Measurements from ENCODE around the gene ESRRB. TPM values are rescaled to one million over a fixed set of nuclear protein-coding genes. Genes with fewer than 3 reads are reported as not detected.

Gene ESRRB
- polyA plus RNA-seq, 1 of the 3 experiments (the other 2 are of a cell fraction) = 0.05 TPM

DNA sequence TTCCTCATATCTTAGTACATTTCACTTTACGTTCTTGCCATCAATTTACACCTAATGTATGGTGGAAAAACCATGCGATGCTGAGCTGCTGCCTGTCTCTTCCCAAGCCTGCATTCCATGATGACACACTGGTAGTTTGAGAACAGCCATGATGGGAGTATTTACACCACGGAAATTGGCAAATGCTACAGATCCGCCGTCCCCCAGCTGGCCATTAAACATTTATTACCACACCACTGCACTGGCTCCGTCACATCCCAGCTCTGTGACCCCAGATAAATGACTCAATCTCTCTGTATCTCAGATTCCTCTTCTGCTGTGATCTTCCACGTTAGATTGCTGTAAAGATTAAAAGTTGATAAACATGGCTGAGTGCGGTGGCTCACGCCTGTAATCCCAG, 13.9 kb downstream of the ESRRB start:
- TF ChIP-seq, protein P1, sequence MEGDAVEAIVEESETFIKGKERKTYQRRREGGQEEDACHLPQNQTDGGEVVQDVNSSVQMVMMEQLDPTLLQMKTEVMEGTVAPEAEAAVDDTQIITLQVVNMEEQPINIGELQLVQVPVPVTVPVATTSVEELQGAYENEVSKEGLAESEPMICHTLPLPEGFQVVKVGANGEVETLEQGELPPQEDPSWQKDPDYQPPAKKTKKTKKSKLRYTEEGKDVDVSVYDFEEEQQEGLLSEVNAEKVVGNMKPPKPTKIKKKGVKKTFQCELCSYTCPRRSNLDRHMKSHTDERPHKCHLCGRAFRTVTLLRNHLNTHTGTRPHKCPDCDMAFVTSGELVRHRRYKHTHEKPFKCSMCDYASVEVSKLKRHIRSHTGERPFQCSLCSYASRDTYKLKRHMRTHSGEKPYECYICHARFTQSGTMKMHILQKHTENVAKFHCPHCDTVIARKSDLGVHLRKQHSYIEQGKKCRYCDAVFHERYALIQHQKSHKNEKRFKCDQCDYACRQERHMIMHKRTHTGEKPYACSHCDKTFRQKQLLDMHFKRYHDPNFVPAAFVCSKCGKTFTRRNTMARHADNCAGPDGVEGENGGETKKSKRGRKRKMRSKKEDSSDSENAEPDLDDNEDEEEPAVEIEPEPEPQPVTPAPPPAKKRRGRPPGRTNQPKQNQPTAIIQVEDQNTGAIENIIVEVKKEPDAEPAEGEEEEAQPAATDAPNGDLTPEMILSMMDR (IDR thresholded peaks at IDR 0.05) = no peak
- TF ChIP-seq NFIC (IDR thresholded peaks at IDR 0.05; ENCODE audit: borderline replicate concordance) (no peak), RFX5 (IDR thresholded peaks at IDR 0.05; ENCODE audit: low read length) (no peak), GATA2 (CRISPR knock-in tag; IDR thresholded peaks at IDR 0.05) (no peak), JUND (IDR thresholded peaks at IDR 0.05) (no peak), RXRA (IDR thresholded peaks at IDR 0.05; ENCODE audit: borderline replicate concordance, low read depth) (no peak), SMC3 (IDR thresholded peaks at IDR 0.05; ENCODE audit: low read depth, low read length) (no peak)
- TF ChIP-seq, protein P2, sequence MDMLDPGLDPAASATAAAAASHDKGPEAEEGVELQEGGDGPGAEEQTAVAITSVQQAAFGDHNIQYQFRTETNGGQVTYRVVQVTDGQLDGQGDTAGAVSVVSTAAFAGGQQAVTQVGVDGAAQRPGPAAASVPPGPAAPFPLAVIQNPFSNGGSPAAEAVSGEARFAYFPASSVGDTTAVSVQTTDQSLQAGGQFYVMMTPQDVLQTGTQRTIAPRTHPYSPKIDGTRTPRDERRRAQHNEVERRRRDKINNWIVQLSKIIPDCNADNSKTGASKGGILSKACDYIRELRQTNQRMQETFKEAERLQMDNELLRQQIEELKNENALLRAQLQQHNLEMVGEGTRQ (IDR thresholded peaks at IDR 0.05; ENCODE audit: borderline replicate concordance, low read depth, low read length) = no peak
- H3F3A ChIP-seq (replicated peaks; ENCODE audit: insufficient read depth) = no peaks in the 10 kb centered on the region
- no peaks in the 10 kb centered on the region for H3K36me3 ChIP-seq (replicated peaks in 1 of 2; ENCODE audit: control insufficient read depth in 1 of 2, insufficient read depth in 2 of 2, low read length in 1 of 2)
- ChIA-PET POLR2A (no interaction called here), CTCF (interaction anchor here (4.3 to 4.9 kb wide), 2 partner anchors 256 to 340 kb away, joined by 39 to 63 read pairs; no protein-coding TSS in a partner anchor)
- H3K27ac ChIP-seq (ENCODE audit: low read depth in 2 of 2, low read length in 1 of 2) = no peak overlapping the region
- no peaks in the 10 kb centered on the region for H4K20me1 ChIP-seq (ENCODE audit: insufficient read depth)
- no peaks in the 10 kb centered on the region for H3K79me2 ChIP-seq (ENCODE audit: insufficient read depth)
- 44% methylated on average over 9 of the region's 9 CpGs for WGBS (ENCODE audit: low lambda C conversion rate)
- no peaks in the 10 kb centered on the region; a peak in 1 of 4 replicates for H3K4me1 ChIP-seq (ENCODE audit: control insufficient read depth in 1 of 2, insufficient read depth in 2 of 2, low read depth in 1 of 2, low read length in 1 of 2)
- no peak overlapping the region for H3K9ac ChIP-seq
- peaks cover 19% of the 10 kb centered on the region; the same call in 1 of the 2 replicates for H3K27me3 ChIP-seq (ENCODE audit: insufficient read depth)
- H3K9me2 ChIP-seq = no peaks in the 10 kb centered on the region
- DNase-seq = no peak
- H2AFZ ChIP-seq (ENCODE audit: low read depth) = no peak overlapping the region
- H3K4me3 ChIP-seq (ENCODE audit: low read depth in 2 of 2, low read length in 1 of 2) = no peak overlapping the region
- H3K9me3 ChIP-seq = no peaks in the 10 kb centered on the region
- H3K4me2 ChIP-seq = no peak overlapping the region

DNA sequence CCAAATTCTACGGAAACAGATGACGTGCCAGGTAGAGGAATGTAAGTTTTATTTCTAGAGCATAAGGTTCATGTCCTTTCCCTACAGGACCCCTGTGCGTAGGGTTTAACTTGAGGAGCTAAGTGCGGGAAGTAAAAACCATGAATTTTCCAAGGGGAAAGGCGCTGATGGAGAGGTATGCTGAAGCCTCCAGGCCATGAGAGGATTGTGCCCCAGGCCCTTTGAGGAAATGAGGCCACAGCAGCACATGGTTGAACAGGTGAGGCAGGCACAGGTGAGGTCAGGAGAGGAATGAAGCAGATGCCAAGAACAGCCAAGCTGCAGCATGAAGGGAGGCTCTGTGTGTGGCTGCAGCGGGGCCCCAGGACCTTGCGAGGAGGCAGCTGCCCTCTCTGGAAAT, 14.7 kb downstream of the ESRRB start:
- Histone ChIP-seq H3K9ac (no peak overlapping the region), H3K4me3 (ENCODE audit: low read depth in 2 of 2, low read length in 1 of 2) (no peak overlapping the region), H4K20me1 (ENCODE audit: insufficient read depth) (no peaks in the 10 kb centered on the region), H3K9me2 (no peaks in the 10 kb centered on the region), H3K36me3 (replicated peaks in 1 of 2; ENCODE audit: control insufficient read depth in 1 of 2, insufficient read depth in 2 of 2, low read length in 1 of 2) (no peaks in the 10 kb centered on the region), H3K4me1 (ENCODE audit: control insufficient read depth in 1 of 2, insufficient read depth in 2 of 2, low read depth in 1 of 2, low read length in 1 of 2) (no peaks in the 10 kb centered on the region; a peak in 1 of 4 replicates), H2AFZ (ENCODE audit: low read depth) (no peak overlapping the region), H3K4me2 (no peak overlapping the region), H3F3A (replicated peaks; ENCODE audit: insufficient read depth) (no peaks in the 10 kb centered on the region), H3K27ac (ENCODE audit: low read depth in 2 of 2, low read length in 1 of 2) (no peak overlapping the region), H3K9me3 (no peaks in the 10 kb centered on the region), H3K79me2 (ENCODE audit: insufficient read depth) (no peaks in the 10 kb centered on the region), H3K27me3 (ENCODE audit: insufficient read depth) (peaks cover 11% of the 10 kb centered on the region; the same call in 1 of the 2 replicates)
- ChIA-PET CTCF (interaction anchor here (4.3 to 4.9 kb wide), 2 partner anchors 255 to 341 kb away, joined by 39 to 63 read pairs; no protein-coding TSS in a partner anchor), POLR2A (no interaction called here)
- DNase-seq = no peak
- WGBS (ENCODE audit: low lambda C conversion rate) = 67% methylated on average over 7 of the region's 7 CpGs
- TF ChIP-seq EZH2phosphoT487 (IDR thresholded peaks at IDR 0.05; ENCODE audit: borderline replicate concordance, low read depth) = no peak
- TF ChIP-seq, protein P3, sequence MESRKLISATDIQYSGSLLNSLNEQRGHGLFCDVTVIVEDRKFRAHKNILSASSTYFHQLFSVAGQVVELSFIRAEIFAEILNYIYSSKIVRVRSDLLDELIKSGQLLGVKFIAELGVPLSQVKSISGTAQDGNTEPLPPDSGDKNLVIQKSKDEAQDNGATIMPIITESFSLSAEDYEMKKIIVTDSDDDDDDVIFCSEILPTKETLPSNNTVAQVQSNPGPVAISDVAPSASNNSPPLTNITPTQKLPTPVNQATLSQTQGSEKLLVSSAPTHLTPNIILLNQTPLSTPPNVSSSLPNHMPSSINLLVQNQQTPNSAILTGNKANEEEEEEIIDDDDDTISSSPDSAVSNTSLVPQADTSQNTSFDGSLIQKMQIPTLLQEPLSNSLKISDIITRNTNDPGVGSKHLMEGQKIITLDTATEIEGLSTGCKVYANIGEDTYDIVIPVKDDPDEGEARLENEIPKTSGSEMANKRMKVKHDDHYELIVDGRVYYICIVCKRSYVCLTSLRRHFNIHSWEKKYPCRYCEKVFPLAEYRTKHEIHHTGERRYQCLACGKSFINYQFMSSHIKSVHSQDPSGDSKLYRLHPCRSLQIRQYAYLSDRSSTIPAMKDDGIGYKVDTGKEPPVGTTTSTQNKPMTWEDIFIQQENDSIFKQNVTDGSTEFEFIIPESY (IDR thresholded peaks at IDR 0.05; ENCODE audit: borderline replicate concordance, low read depth) = no peak
- TF ChIP-seq TAF1 (IDR thresholded peaks at IDR 0.05; ENCODE audit: borderline replicate concordance, low read depth, low read length) = no peak
- TF ChIP-seq FOXJ3 (CRISPR knock-in tag; IDR thresholded peaks at IDR 0.05) = no peak
- no peak for TF ChIP-seq RXRA (IDR thresholded peaks at IDR 0.05; ENCODE audit: borderline replicate concordance, low read depth)
- TF ChIP-seq NRF1 (IDR thresholded peaks at IDR 0.05; ENCODE audit: low read depth, low read length) = no peak
- no peak for TF ChIP-seq FOSL2 (IDR thresholded peaks at IDR 0.05; ENCODE audit: borderline replicate concordance, low read depth)
- no peak for TF ChIP-seq MXI1 (IDR thresholded peaks at IDR 0.05; ENCODE audit: low read depth, low read length)
- TF ChIP-seq POLR2AphosphoS5 (IDR thresholded peaks at IDR 0.05; ENCODE audit: low read depth, low read length) = no peak
- TF ChIP-seq, protein P4, sequence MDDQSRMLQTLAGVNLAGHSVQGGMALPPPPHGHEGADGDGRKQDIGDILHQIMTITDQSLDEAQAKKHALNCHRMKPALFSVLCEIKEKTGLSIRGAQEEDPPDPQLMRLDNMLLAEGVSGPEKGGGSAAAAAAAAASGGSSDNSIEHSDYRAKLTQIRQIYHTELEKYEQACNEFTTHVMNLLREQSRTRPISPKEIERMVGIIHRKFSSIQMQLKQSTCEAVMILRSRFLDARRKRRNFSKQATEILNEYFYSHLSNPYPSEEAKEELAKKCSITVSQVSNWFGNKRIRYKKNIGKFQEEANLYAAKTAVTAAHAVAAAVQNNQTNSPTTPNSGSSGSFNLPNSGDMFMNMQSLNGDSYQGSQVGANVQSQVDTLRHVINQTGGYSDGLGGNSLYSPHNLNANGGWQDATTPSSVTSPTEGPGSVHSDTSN (IDR thresholded peaks at IDR 0.05) = no peak
- TF ChIP-seq, protein P5, sequence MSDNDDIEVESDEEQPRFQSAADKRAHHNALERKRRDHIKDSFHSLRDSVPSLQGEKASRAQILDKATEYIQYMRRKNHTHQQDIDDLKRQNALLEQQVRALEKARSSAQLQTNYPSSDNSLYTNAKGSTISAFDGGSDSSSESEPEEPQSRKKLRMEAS (IDR thresholded peaks at IDR 0.05; ENCODE audit: low read depth) = no peak
- no peak for TF ChIP-seq ELF1 (IDR thresholded peaks at IDR 0.05)
- TF ChIP-seq, protein P6, sequence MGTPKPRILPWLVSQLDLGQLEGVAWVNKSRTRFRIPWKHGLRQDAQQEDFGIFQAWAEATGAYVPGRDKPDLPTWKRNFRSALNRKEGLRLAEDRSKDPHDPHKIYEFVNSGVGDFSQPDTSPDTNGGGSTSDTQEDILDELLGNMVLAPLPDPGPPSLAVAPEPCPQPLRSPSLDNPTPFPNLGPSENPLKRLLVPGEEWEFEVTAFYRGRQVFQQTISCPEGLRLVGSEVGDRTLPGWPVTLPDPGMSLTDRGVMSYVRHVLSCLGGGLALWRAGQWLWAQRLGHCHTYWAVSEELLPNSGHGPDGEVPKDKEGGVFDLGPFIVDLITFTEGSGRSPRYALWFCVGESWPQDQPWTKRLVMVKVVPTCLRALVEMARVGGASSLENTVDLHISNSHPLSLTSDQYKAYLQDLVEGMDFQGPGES (IDR thresholded peaks at IDR 0.05; ENCODE audit: low read depth, low read length) = no peak
- TF ChIP-seq, protein P7, sequence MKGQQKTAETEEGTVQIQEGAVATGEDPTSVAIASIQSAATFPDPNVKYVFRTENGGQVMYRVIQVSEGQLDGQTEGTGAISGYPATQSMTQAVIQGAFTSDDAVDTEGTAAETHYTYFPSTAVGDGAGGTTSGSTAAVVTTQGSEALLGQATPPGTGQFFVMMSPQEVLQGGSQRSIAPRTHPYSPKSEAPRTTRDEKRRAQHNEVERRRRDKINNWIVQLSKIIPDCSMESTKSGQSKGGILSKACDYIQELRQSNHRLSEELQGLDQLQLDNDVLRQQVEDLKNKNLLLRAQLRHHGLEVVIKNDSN (IDR thresholded peaks at IDR 0.05; ENCODE audit: borderline replicate concordance, low read depth) = no peak
